C4-2B (cell line): ENCODE data around the gene VARS1.

Experiments used
- CTCF ChIP-seq: fragments of 450-650 bp; conservative IDR thresholded peaks from 2 replicates; pipeline ENCODE4 v1.5.1; 2017; ENCODE audit warnings: mild to moderate bottlenecking
- ZFX ChIP-seq: fragments of 450-650 bp; IDR thresholded peaks from 2 replicates; pipeline ENCODE4 v1.6.1; 2017

DNA sequence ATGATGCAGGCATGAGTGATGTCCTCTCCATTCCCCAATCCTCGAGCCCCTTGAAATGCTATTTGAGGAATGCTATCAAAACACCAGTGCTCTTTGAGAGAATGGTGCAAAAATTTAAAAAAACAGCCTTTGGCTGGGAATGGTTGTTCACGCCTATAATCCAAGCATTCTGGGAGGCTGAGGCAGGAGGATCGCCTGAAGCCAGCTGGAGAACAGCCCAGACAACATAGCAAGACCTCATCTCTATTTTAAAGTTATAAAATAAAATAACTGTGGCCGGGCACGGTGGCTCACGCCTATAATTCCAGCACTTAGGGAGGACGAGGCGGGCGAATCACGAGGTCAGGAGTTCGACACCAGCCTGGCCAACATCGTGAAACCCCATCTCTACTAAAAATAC lies 4.2 kb upstream of the VARS1 start:
- TF ChIP-seq CTCF (no peak), ZFX (no peak)
